KMS-11 (cell line): ENCODE measurements around the gene SELENOF.

Experiments used
- H2AFZ ChIP-seq: fragments of 200-600 bp; sonication (generic); 2 replicates; pipeline ENCODE4 v1.6.1; 2016; ENCODE audit warnings: antibody characterized with exemption, mixed run types, low read depth
- H3K27ac ChIP-seq: fragments of 200-600 bp; sonication (generic); 2 replicates; pipeline ENCODE4 v1.6.1; 2016; ENCODE audit warnings: mild to moderate bottlenecking, mixed run types
- H3K27me3 ChIP-seq: fragments of 200-600 bp; sonication (generic); 2 replicates; pipeline ENCODE4 v1.6.1; 2017; ENCODE audit warnings: mild to moderate bottlenecking, low read depth, mixed run types, moderate library complexity; ENCODE audit not compliant: insufficient read depth
- H3K36me3 ChIP-seq: fragments of 200-600 bp; sonication (generic); 2 replicates; pipeline ENCODE4 v1.6.1; 2017; ENCODE audit warnings: mild to moderate bottlenecking, mixed run types; ENCODE audit not compliant: insufficient read depth
- H3K4me1 ChIP-seq: fragments of 200-600 bp; sonication (generic); 2 replicates; pipeline ENCODE4 v1.6.1; 2016; ENCODE audit warnings: mild to moderate bottlenecking, low read depth, mixed run types; ENCODE audit not compliant: poor library complexity, severe bottlenecking
- H3K4me2 ChIP-seq: fragments of 200-600 bp; sonication (generic); 2 replicates; pipeline ENCODE4 v1.7.0; 2016; ENCODE audit warnings: mild to moderate bottlenecking, mixed run types
- H3K4me3 ChIP-seq: fragments of 200-600 bp; sonication (generic); IDR thresholded peaks from 2 replicates; pipeline ENCODE4 v1.6.1; 2017; ENCODE audit warnings: low read depth, low read length, mixed read lengths; ENCODE audit not compliant: insufficient read depth
- H3K79me2 ChIP-seq: fragments of 200-600 bp; sonication (generic); 2 replicates; pipeline ENCODE4 v1.6.1; 2016; ENCODE audit warnings: low read depth, mixed run types; ENCODE audit not compliant: insufficient read depth
- H3K9ac ChIP-seq: fragments of 200-600 bp; sonication (generic); 2 replicates; pipeline ENCODE4 v1.6.1; 2016; ENCODE audit warnings: mild to moderate bottlenecking, mixed run types
- H4K20me1 ChIP-seq: fragments of 200-600 bp; sonication (generic); 2 replicates; pipeline ENCODE4 v1.6.1; 2016; ENCODE audit warnings: mild to moderate bottlenecking, mixed run types; ENCODE audit not compliant: insufficient read depth
- CTCF ChIP-seq: fragments of 200-600 bp; sonication (generic); conservative IDR thresholded peaks from 2 replicates; pipeline ENCODE4 v1.6.1; 2017; ENCODE audit warnings: low read depth, mild to moderate bottlenecking, antibody characterized with exemption, low read length, moderate library complexity, mixed read lengths

Gene SELENOF

GRCh38 chr1:86826856-86827255 is 87.1 kb downstream of the SELENOF start:
- Histone ChIP-seq H4K20me1 (no peaks in the 10 kb centered on the region), H3K4me2 (no peak overlapping the region), H3K4me3 (no peak overlapping the region), H3K79me2 (no peaks in the 10 kb centered on the region), H3K36me3 (no peaks in the 10 kb centered on the region), H3K27me3 (no peaks in the 10 kb centered on the region), H3K27ac (no peak overlapping the region), H2AFZ (no peak overlapping the region), H3K4me1 (no peaks in the 10 kb centered on the region), H3K9ac (no peak overlapping the region)
- TF ChIP-seq CTCF = no peak

- no peak overlapping the region for H3K4me3 ChIP-seq
- H3K4me1 ChIP-seq = no peaks in the 10 kb centered on the region
- H3K9ac ChIP-seq = no peak overlapping the region
- H2AFZ ChIP-seq = no peak overlapping the region
- TF ChIP-seq CTCF = no peak
- H3K27ac ChIP-seq = no peak overlapping the region
- no peaks in the 10 kb centered on the region for H3K36me3 ChIP-seq
- H3K27me3 ChIP-seq = no peaks in the 10 kb centered on the region
- H3K79me2 ChIP-seq = no peaks in the 10 kb centered on the region
- H4K20me1 ChIP-seq = no peaks in the 10 kb centered on the region
- H3K4me2 ChIP-seq = no peak overlapping the region
Measured at GRCh38 chr1:86825319-86825718, 88.6 kb downstream of the SELENOF start.

- no peak overlapping the region for H3K4me3 ChIP-seq
- H3K4me1 ChIP-seq = no peaks in the 10 kb centered on the region
- H4K20me1 ChIP-seq = no peaks in the 10 kb centered on the region
- H3K9ac ChIP-seq = no peak overlapping the region
- no peaks in the 10 kb centered on the region for H3K27me3 ChIP-seq
- H3K4me2 ChIP-seq = no peak overlapping the region
- H3K79me2 ChIP-seq = no peaks in the 10 kb centered on the region
- no peak overlapping the region for H2AFZ ChIP-seq
- no peaks in the 10 kb centered on the region for H3K36me3 ChIP-seq
- H3K27ac ChIP-seq = no peak overlapping the region
- TF ChIP-seq CTCF = no peak
Measured at GRCh38 chr1:86823821-86824500, 90.0 kb downstream of the SELENOF start.

GRCh38 chr1:86823386-86823785 is 90.5 kb downstream of the SELENOF start:
- H3K36me3 ChIP-seq = no peaks in the 10 kb centered on the region

More at GRCh38 chr1:86823386-86823785, 90.5 kb downstream of the SELENOF start:
- H3K4me3 ChIP-seq = no peak overlapping the region
- H3K79me2 ChIP-seq = no peaks in the 10 kb centered on the region
- H3K9ac ChIP-seq = no peak overlapping the region
- H3K4me1 ChIP-seq = no peaks in the 10 kb centered on the region
- H3K4me2 ChIP-seq = no peak overlapping the region
- no peaks in the 10 kb centered on the region for H4K20me1 ChIP-seq
- no peak overlapping the region for H2AFZ ChIP-seq
- no peak for TF ChIP-seq CTCF
- H3K27ac ChIP-seq = no peak overlapping the region
- H3K27me3 ChIP-seq = no peaks in the 10 kb centered on the region
